ENCODE data around the gene MOB2. TPM values are rescaled to one million over a fixed set of nuclear protein-coding genes. Genes with fewer than 3 reads are reported as not detected.

Gene MOB2
- total and polyA plus RNA-seq, 9 of the 15 experiments (the other 6 are each of a cell fraction or from before 2014, with no cell fraction given) = 0.17 to 36.8 (median 19.2) TPM

GRCh38 chr11:1442807-1443366 lies 43.7 kb downstream of the MOB2 start (continued):
- no peak for TF ChIP-seq BRD9 (IDR thresholded peaks at IDR 0.05; ENCODE audit: low read depth, partially characterized antibody)
- TF ChIP-seq PHF20 (IDR thresholded peaks at IDR 0.05; ENCODE audit: partially characterized antibody) = no peak
- TF ChIP-seq EGR1 (conservative IDR thresholded peaks at IDR 0.05) = no peak
- no peak for TF ChIP-seq ZNF717 (CRISPR knock-in tag; IDR thresholded peaks at IDR 0.05)

GRCh38 chr11:1442163-1442562 lies 44.4 kb downstream of the MOB2 start:
- no peaks in the 10 kb centered on the region for H3K9me1 ChIP-seq (ENCODE audit: control insufficient read depth, insufficient read depth, low read length)
- peak in 3 of 4 experiments; percentile 53 to 77 (median 60) for DNase-seq (ENCODE audit: extremely low read depth in 1 of 4, low spot score in 3 of 4)
- H2AFZ ChIP-seq (ENCODE audit: low read depth, low read length) = no peak overlapping the region
- H3K27me3 ChIP-seq (ENCODE audit: control insufficient read depth in 2 of 2, insufficient read depth in 2 of 2, low read length in 2 of 2) = peaks cover 0 to 26% of the 10 kb centered on the region in 2 experiments; a peak in 2 of 5 replicates
- 14% methylated on average over 8 of the region's 9 CpGs for WGBS (ENCODE audit: insufficient coverage, low coverage, missing lambda C conversion rate)
- intact Hi-C loops (cut with micrococcal nuclease) (no loop called here), in situ Hi-C loops (cut with MboI) (no loop called here)
- no peaks in the 10 kb centered on the region for H3K36me3 ChIP-seq (ENCODE audit: control insufficient read depth, insufficient read depth, low read length)
- peaks cover 0 to 60% of the 10 kb centered on the region in 2 experiments; a peak in 3 of 5 replicates for H3K4me1 ChIP-seq (replicated peaks in 1 of 2; ENCODE audit: control insufficient read depth in 2 of 2, insufficient read depth in 2 of 2, low read length in 2 of 2)
- ChIA-PET CTCF (ENCODE audit: low intra/inter-chr PET ratio) (no interaction called here), POLR2A (interaction anchor here (0.7 kb wide), 1 partner anchor 58 kb away, joined by 3 read pairs; no protein-coding TSS in a partner anchor)
- H3K4me3 ChIP-seq = no peak overlapping the region
- H3K27ac ChIP-seq (ENCODE audit: extremely low read depth, low read depth, low read length) = no peak overlapping the region
- H3K9me3 ChIP-seq (replicated peaks; ENCODE audit: control insufficient read depth, insufficient read depth, low read depth, low read length) = no peaks in the 10 kb centered on the region
- peaks cover 9% of the 10 kb centered on the region; the same call in 1 of the 2 replicates for H4K20me1 ChIP-seq (replicated peaks; ENCODE audit: control insufficient read depth, insufficient read depth, low read length)
- no peak overlapping the region for H3K4me2 ChIP-seq (ENCODE audit: insufficient read depth, low read length)
- BruUV-seq (replicated peaks) = no TSS peak
- FAIRE-seq = peak; percentile 42
- H3K9ac ChIP-seq (ENCODE audit: insufficient read depth in 1 of 2, low read depth in 2 of 2, low read length in 2 of 2) = no peak overlapping the region
- H3K79me2 ChIP-seq (ENCODE audit: control insufficient read depth, insufficient read depth, low read length) = no peaks in the 10 kb centered on the region
- peak; percentile 19; the same call in 1 of the 3 replicates for ATAC-seq
- TF ChIP-seq PKNOX1 (IDR thresholded peaks at IDR 0.05) (peak; percentile 90), FOXP1 (CRISPR knock-in tag; IDR thresholded peaks at IDR 0.05) (no peak), ATF3 (IDR thresholded peaks at IDR 0.05) (peak; percentile 56; the same call in 1 of the 2 replicates), ATF3 (CRISPR knock-in tag; conservative IDR thresholded peaks at IDR 0.05) (no peak), PBX2 (CRISPR knock-in tag; IDR thresholded peaks at IDR 0.05; ENCODE audit: low read depth) (no peak), PBX2 (tag; conservative IDR thresholded peaks at IDR 0.05; ENCODE audit: low read depth) (peak; percentile 44), ATF7 (IDR thresholded peaks at IDR 0.05) (peak; percentile 97), RBM14 (IDR thresholded peaks at IDR 0.05; ENCODE audit: borderline replicate concordance, insufficient read depth, low read depth, low read length) (no peak), ATF2 (CRISPR knock-in tag; IDR thresholded peaks at IDR 0.05) (peak; percentile 84; the same call in 1 of the 2 replicates), LARP7 (IDR thresholded peaks at IDR 0.05) (no peak), FOS (IDR thresholded peaks at IDR 0.05; ENCODE audit: extremely low read depth, insufficient read length) (peak; percentile 29), PML (IDR thresholded peaks at IDR 0.05; ENCODE audit: low read length) (no peak), NFYB (IDR thresholded peaks at IDR 0.05; ENCODE audit: extremely low read depth, insufficient read length) (peak; percentile 76)
